ENCODE measurements around the gene ZNF100.

- TF ChIP-seq CTCF (IDR thresholded peaks at IDR 0.05) (no peak), POLR2A (IDR thresholded peaks at IDR 0.05) (no peak)
Observed at GRCh38 chr19:21786936-21787335, 19.6 kb upstream of the ZNF100 start.
